OCI-LY7 (cell line): ENCODE data around the gene ABCD2. TPM values are rescaled to one million over a fixed set of nuclear protein-coding genes. Genes with fewer than 3 reads are reported as not detected.
"Not testable (repeated sequence)": the region's sequence is repeated elsewhere in the genome, so short reads cannot be mapped to it uniquely, and the experiment has no call there.

ENCODE experiments used
- BruUV-seq: library from RNA; stranded (reverse); fragments of 400-500 nt; replicated peaks from 2 replicates; lab custom pipeline; 2021; lab: Mats Ljungman, UMichigan
- CTCF ChIA-PET: fragments of 300-600 bp; sonication (Branson Sonifier 250); formaldehyde crosslinking; loops from one replicate; lab custom pipeline; 2022; ENCODE audit warnings: antibody characterized with exemption; ENCODE audit not compliant: unreplicated experiment; lab: Charles Lee
- POLR2A ChIA-PET: fragments of 300-600 bp; sonication (Branson Sonifier 250); formaldehyde crosslinking; loops from one replicate; lab custom pipeline; 2022; ENCODE audit warnings: antibody characterized with exemption; lab: Charles Lee
- DNase-seq: peaks from one replicate; pipeline ENCODE4 v3.0.0-alpha.2; 2015; ENCODE audit warnings: low spot score
- H2AFZ ChIP-seq: fragments of 200-600 bp; sonication (generic), shearing (Covaris generic); 2 replicates; pipeline ENCODE4 v1.6.1; 2014; ENCODE audit warnings: mild to moderate bottlenecking, antibody characterized with exemption, low read length, moderate library complexity
- H3K27ac ChIP-seq: fragments of 200-600 bp; sonication (generic); 2 replicates; pipeline ENCODE4 v1.5.1; 2014; ENCODE audit warnings: mixed run types, low read depth, mild to moderate bottlenecking, moderate library complexity, low read length, inconsistent platforms; ENCODE audit not compliant: poor library complexity, severe bottlenecking
- H3K36me3 ChIP-seq: fragments of 200-600 bp; sonication (generic); 2 replicates; pipeline ENCODE4 v1.6.1; 2014; ENCODE audit warnings: mild to moderate bottlenecking, antibody characterized with exemption, low read length, moderate library complexity, mixed read lengths; ENCODE audit not compliant: insufficient read depth
- H3K4me1 ChIP-seq: fragments of 200-600 bp; sonication (generic); 2 replicates; pipeline ENCODE4 v1.5.1; 2014; ENCODE audit warnings: mild to moderate bottlenecking, low read length; ENCODE audit not compliant: insufficient read depth, poor library complexity, severe bottlenecking
- H3K4me2 ChIP-seq: fragments of 200-600 bp; sonication (generic); 2 replicates; pipeline ENCODE4 v1.6.1; 2014; ENCODE audit warnings: mild to moderate bottlenecking, low read length
- H3K4me3 ChIP-seq: fragments of 200-600 bp; sonication (generic); 2 replicates; pipeline ENCODE4 v1.5.1; 2014; ENCODE audit warnings: mild to moderate bottlenecking, low read depth, low read length; ENCODE audit not compliant: poor library complexity, severe bottlenecking
- H3K79me2 ChIP-seq: fragments of 200-600 bp; sonication (generic); 2 replicates; pipeline ENCODE4 v1.6.1; 2016; ENCODE audit warnings: low read depth, mild to moderate bottlenecking, low read length, moderate library complexity, mixed read lengths; ENCODE audit not compliant: insufficient read depth
- H3K9me2 ChIP-seq: fragments of 200-600 bp; sonication (generic); 2 replicates; pipeline ENCODE4 v1.6.1; 2016; ENCODE audit warnings: mild to moderate bottlenecking, low read length, mixed read lengths; ENCODE audit not compliant: insufficient read depth
- H3K9me3 ChIP-seq: fragments of 200-600 bp; sonication (generic); 2 replicates; pipeline ENCODE4 v1.6.1; 2014; ENCODE audit warnings: mild to moderate bottlenecking, mixed run types, low read length, mixed read lengths
- H4K20me1 ChIP-seq: fragments of 200-600 bp; sonication (generic); 2 replicates; pipeline ENCODE4 v1.6.1; 2014; ENCODE audit warnings: mild to moderate bottlenecking, antibody characterized with exemption, low read length, moderate library complexity, mixed read lengths; ENCODE audit not compliant: insufficient read depth
- CTCF ChIP-seq: fragments of 200-600 bp; sonication (generic); conservative IDR thresholded peaks from 2 replicates; pipeline ENCODE4 v1.5.1; 2014; ENCODE audit warnings: mild to moderate bottlenecking, antibody characterized with exemption, low read length, moderate library complexity, mixed read lengths
- EZH2phosphoT487 ChIP-seq: fragments of 200-600 bp; sonication (generic); IDR thresholded peaks from 2 replicates; pipeline ENCODE4 v1.6.1; 2018; ENCODE audit warnings: low read depth, borderline replicate concordance, mild to moderate bottlenecking, mixed run types, antibody characterized with exemption, low read length, moderate library complexity, mixed read lengths
- intact Hi-C: fragments of 100-400 bp; cut with micrococcal nuclease; formaldehyde crosslinking; loops from one replicate; pipeline ENCODE4 v1.10.0; 2022; ENCODE audit not compliant: unreplicated experiment
- total RNA-seq, 2 experiments: library from RNA; depleted of rRNA in 1 of 2; stranded (reverse); fragments of >200 nt in 1 of 2; shearing (Covaris generic) in 1 of 2; gene quantifications; 2 replicates each; pipeline ENCODE4 v1.2.3, GENCODE V29; 2014 to 2022

Gene ABCD2
- total RNA-seq, 2 experiments from 2014 or later: 1.5 to 2.4 TPM

- H3K36me3 ChIP-seq: no peaks in the 10 kb centered on the region
- no peak overlapping the region for H3K4me3 ChIP-seq
- no peaks in the 10 kb centered on the region for H4K20me1 ChIP-seq
- TF ChIP-seq EZH2phosphoT487 (no peak), CTCF (no peak)
- no peak overlapping the region for H2AFZ ChIP-seq
- intact Hi-C loops: no loop called here
- CTCF ChIA-PET: no interaction called here
- no peaks in the 10 kb centered on the region for H3K9me2 ChIP-seq
- POLR2A ChIA-PET: interaction anchor here (0.7 kb wide), 1 partner anchor 110 kb away, joined by 3 read pairs; no protein-coding TSS in a partner anchor
- no peak overlapping the region for H3K27ac ChIP-seq
- DNase-seq: no peak
- H3K4me1 ChIP-seq: peaks cover 24% of the 10 kb centered on the region
- H3K4me2 ChIP-seq: no peak overlapping the region
- H3K79me2 ChIP-seq: peaks cover under 1% of the 10 kb centered on the region; the same call in 1 of the 2 replicates
- H3K9me3 ChIP-seq: no peaks in the 10 kb centered on the region
- BruUV-seq: no TSS peak
Measured at GRCh38 chr12:39623919-39624318, 4.3 kb upstream of the ABCD2 start.

- BruUV-seq, intact Hi-C loops, DNase-seq, H3K9me2 ChIP-seq, H4K20me1 ChIP-seq, H3K9me3 ChIP-seq, H3K36me3 ChIP-seq, H3K4me3 ChIP-seq, H3K4me2 ChIP-seq, H3K79me2 ChIP-seq, CTCF ChIA-PET, H3K27ac ChIP-seq, H2AFZ ChIP-seq: not testable (repeated sequence)
- H3K4me1 ChIP-seq: peaks cover 28% of the 10 kb centered on the region
- POLR2A ChIA-PET: interaction anchor here (1.3 kb wide), 1 partner anchor 9 kb away, joined by 4 read pairs; no protein-coding TSS in a partner anchor
Measured at GRCh38 chr12:39623160-39623559, 3.6 kb upstream of the ABCD2 start.

GRCh38 chr12:39622306-39622705 lies 2.7 kb upstream of the ABCD2 start:
- TF ChIP-seq CTCF: no peak
- no peak for TF ChIP-seq EZH2phosphoT487
- ChIA-PET CTCF (no interaction called here), POLR2A (interaction anchor here (0.5 to 2.3 kb wide), 10 partner anchors 9 to 623 kb away, joined by 3 to 10 read pairs (median 4); no protein-coding TSS in a partner anchor)
- peak; percentile 45 for DNase-seq
- H2AFZ ChIP-seq: peak overlapping the region; percentile 97
- H3K4me1 ChIP-seq: peaks cover 36% of the 10 kb centered on the region
- H3K9me2 ChIP-seq: no peaks in the 10 kb centered on the region
- peak overlapping the region; percentile 91 for H3K4me2 ChIP-seq
- no peaks in the 10 kb centered on the region for H4K20me1 ChIP-seq
- H3K36me3 ChIP-seq: no peaks in the 10 kb centered on the region
- BruUV-seq: no TSS peak
- no peaks in the 10 kb centered on the region for H3K9me3 ChIP-seq
- H3K4me3 ChIP-seq: no peak overlapping the region
- peak overlapping the region; percentile 7 for H3K27ac ChIP-seq
- intact Hi-C loops: no loop called here
- peaks cover 17% of the 10 kb centered on the region; the same call in 1 of the 2 replicates for H3K79me2 ChIP-seq
